Measurements from ENCODE around the gene ANXA8.

ANXA8 gene

DNA sequence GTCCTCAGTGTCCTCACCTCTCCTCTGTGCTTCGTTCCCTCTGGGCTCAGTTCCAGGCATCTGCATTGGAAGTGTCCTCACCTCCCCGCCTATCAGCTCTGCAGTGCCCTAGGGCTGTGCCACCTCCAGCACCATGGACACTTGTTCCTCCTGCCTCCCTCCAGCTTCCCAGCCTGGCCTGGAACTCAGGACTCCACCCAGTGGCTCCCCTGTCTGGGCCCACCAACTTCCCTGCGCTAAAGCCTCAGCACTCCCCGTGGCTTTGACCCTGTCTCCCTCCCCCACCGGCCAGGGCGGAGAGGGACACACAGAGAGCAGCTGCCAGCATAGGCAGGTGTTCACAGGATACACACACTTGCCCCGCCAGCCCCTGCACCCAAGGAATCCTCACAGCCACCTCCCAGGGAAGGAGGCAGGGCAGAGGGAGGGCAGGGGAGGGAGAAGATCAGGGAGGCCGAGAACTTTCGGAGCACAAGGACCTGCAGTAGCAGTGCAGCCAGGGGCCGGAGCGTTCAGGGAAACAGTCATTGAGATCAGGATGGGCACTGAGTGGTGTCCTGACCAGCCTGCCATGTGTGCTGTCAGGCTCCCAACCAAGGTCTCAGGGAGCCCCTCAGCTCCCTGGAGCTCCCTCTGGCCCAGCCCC lies 31.3 kb downstream of the ANXA8 start:
- H3K4me2 ChIP-seq (ENCODE audit: low read length): no peak overlapping the region
- H3K27me3 ChIP-seq (ENCODE audit: control insufficient read depth, insufficient read depth, low read length): peaks cover 51% of the 10 kb centered on the region
- no peaks in the 10 kb centered on the region for H3K36me3 ChIP-seq (ENCODE audit: insufficient read depth, low read length)
- H3K4me1 ChIP-seq (ENCODE audit: control insufficient read depth, insufficient read depth, low read length): no peaks in the 10 kb centered on the region
- no peak overlapping the region for H3K9ac ChIP-seq (ENCODE audit: low read depth, low read length)
- H3K4me3 ChIP-seq (ENCODE audit: low read length): no peak overlapping the region
- no peaks in the 10 kb centered on the region for H3K9me3 ChIP-seq (replicated peaks; ENCODE audit: low read length)

GRCh38 chr10:47451998-47452494 lies 31.9 kb downstream of the ANXA8 start:
- no peaks in the 10 kb centered on the region for H3K36me3 ChIP-seq (ENCODE audit: insufficient read depth, low read length)
- H3K4me3 ChIP-seq (ENCODE audit: low read length): no peak overlapping the region
- H3K4me1 ChIP-seq (ENCODE audit: control insufficient read depth, insufficient read depth, low read length): no peaks in the 10 kb centered on the region
- H3K4me2 ChIP-seq (ENCODE audit: low read length): no peak overlapping the region
- H3K27me3 ChIP-seq (ENCODE audit: control insufficient read depth, insufficient read depth, low read length): peaks cover 51% of the 10 kb centered on the region
- no peak overlapping the region for H3K9ac ChIP-seq (ENCODE audit: low read depth, low read length)
- H3K9me3 ChIP-seq (replicated peaks; ENCODE audit: low read length): no peaks in the 10 kb centered on the region

- Histone ChIP-seq H3K9me3 (replicated peaks; ENCODE audit: low read length) (no peaks in the 10 kb centered on the region), H3K4me3 (ENCODE audit: low read length) (no peak overlapping the region), H3K9ac (ENCODE audit: low read depth, low read length) (no peak overlapping the region), H3K36me3 (ENCODE audit: insufficient read depth, low read length) (no peaks in the 10 kb centered on the region), H3K4me1 (ENCODE audit: control insufficient read depth, insufficient read depth, low read length) (no peaks in the 10 kb centered on the region), H3K4me2 (ENCODE audit: low read length) (no peak overlapping the region), H3K27me3 (ENCODE audit: control insufficient read depth, insufficient read depth, low read length) (peaks cover 51% of the 10 kb centered on the region)
Measured at GRCh38 chr10:47451273-47451997, 32.5 kb downstream of the ANXA8 start.

GRCh38 chr10:47450442-47450841 lies 33.5 kb downstream of the ANXA8 start:
- peaks cover 46% of the 10 kb centered on the region for H3K27me3 ChIP-seq (ENCODE audit: control insufficient read depth, insufficient read depth, low read length)
- no peaks in the 10 kb centered on the region for H3K9me3 ChIP-seq (replicated peaks; ENCODE audit: low read length)
- H3K9ac ChIP-seq (ENCODE audit: low read depth, low read length): no peak overlapping the region
- no peaks in the 10 kb centered on the region for H3K36me3 ChIP-seq (ENCODE audit: insufficient read depth, low read length)
- H3K4me3 ChIP-seq (ENCODE audit: low read length): no peak overlapping the region
- no peaks in the 10 kb centered on the region for H3K4me1 ChIP-seq (ENCODE audit: control insufficient read depth, insufficient read depth, low read length)
- H3K4me2 ChIP-seq (ENCODE audit: low read length): no peak overlapping the region

GRCh38 chr10:47449979-47450378 lies 33.9 kb downstream of the ANXA8 start:
- H3K4me2 ChIP-seq (ENCODE audit: low read length): no peak overlapping the region
- no peaks in the 10 kb centered on the region for H3K36me3 ChIP-seq (ENCODE audit: insufficient read depth, low read length)
- H3K4me1 ChIP-seq (ENCODE audit: control insufficient read depth, insufficient read depth, low read length): no peaks in the 10 kb centered on the region
- H3K9me3 ChIP-seq (replicated peaks; ENCODE audit: low read length): no peaks in the 10 kb centered on the region
- peaks cover 42% of the 10 kb centered on the region for H3K27me3 ChIP-seq (ENCODE audit: control insufficient read depth, insufficient read depth, low read length)
- no peak overlapping the region for H3K9ac ChIP-seq (ENCODE audit: low read depth, low read length)
- H3K4me3 ChIP-seq (ENCODE audit: low read length): no peak overlapping the region

- Histone ChIP-seq H3K27me3 (ENCODE audit: control insufficient read depth, insufficient read depth, low read length) (peaks cover 39% of the 10 kb centered on the region), H3K36me3 (ENCODE audit: insufficient read depth, low read length) (no peaks in the 10 kb centered on the region), H3K4me2 (ENCODE audit: low read length) (no peak overlapping the region), H3K9me3 (replicated peaks; ENCODE audit: low read length) (no peaks in the 10 kb centered on the region), H3K4me1 (ENCODE audit: control insufficient read depth, insufficient read depth, low read length) (no peaks in the 10 kb centered on the region), H3K9ac (ENCODE audit: low read depth, low read length) (no peak overlapping the region), H3K4me3 (ENCODE audit: low read length) (no peak overlapping the region)
Measured at GRCh38 chr10:47449102-47449978, 34.6 kb downstream of the ANXA8 start.

GRCh38 chr10:47447705-47448104 lies 36.2 kb downstream of the ANXA8 start:
- H3K9ac ChIP-seq (ENCODE audit: low read depth, low read length): no peak overlapping the region
- peaks cover 27% of the 10 kb centered on the region for H3K27me3 ChIP-seq (ENCODE audit: control insufficient read depth, insufficient read depth, low read length)
- H3K36me3 ChIP-seq (ENCODE audit: insufficient read depth, low read length): no peaks in the 10 kb centered on the region
- H3K4me1 ChIP-seq (ENCODE audit: control insufficient read depth, insufficient read depth, low read length): no peaks in the 10 kb centered on the region
- no peak overlapping the region for H3K4me3 ChIP-seq (ENCODE audit: low read length)
- H3K9me3 ChIP-seq (replicated peaks; ENCODE audit: low read length): no peaks in the 10 kb centered on the region
- no peak overlapping the region for H3K4me2 ChIP-seq (ENCODE audit: low read length)

DNA sequence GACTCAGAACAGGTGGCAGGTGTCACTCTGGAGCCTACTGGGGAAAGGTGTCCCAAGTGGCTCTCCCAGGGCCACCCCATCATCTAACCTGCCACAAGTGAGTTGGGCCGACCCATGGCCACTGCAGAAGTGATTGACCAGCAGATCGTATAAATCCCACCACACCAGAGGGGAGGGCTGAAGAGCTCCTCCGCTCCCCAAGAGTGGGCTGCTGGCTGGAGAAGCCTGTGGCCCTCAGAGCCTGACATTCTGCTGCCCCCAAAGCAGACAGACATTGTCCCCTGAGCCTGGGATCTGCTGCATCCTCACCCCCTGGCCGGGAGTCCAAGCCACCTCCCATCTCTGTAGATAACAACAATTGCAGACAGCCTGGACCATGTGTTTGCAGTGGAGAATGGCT lies 36.7 kb downstream of the ANXA8 start:
- H3K4me3 ChIP-seq (ENCODE audit: low read length): no peak overlapping the region
- H3K9ac ChIP-seq (ENCODE audit: low read depth, low read length): no peak overlapping the region
- H3K9me3 ChIP-seq (replicated peaks; ENCODE audit: low read length): no peaks in the 10 kb centered on the region
- H3K4me1 ChIP-seq (ENCODE audit: control insufficient read depth, insufficient read depth, low read length): no peaks in the 10 kb centered on the region
- H3K36me3 ChIP-seq (ENCODE audit: insufficient read depth, low read length): no peaks in the 10 kb centered on the region
- H3K4me2 ChIP-seq (ENCODE audit: low read length): no peak overlapping the region
- H3K27me3 ChIP-seq (ENCODE audit: control insufficient read depth, insufficient read depth, low read length): peaks cover 23% of the 10 kb centered on the region

- Histone ChIP-seq H3K4me2 (ENCODE audit: low read length) (no peak overlapping the region), H3K9me3 (replicated peaks; ENCODE audit: low read length) (no peaks in the 10 kb centered on the region), H3K9ac (ENCODE audit: low read depth, low read length) (no peak overlapping the region), H3K4me3 (ENCODE audit: low read length) (no peak overlapping the region), H3K36me3 (ENCODE audit: insufficient read depth, low read length) (no peaks in the 10 kb centered on the region), H3K27me3 (ENCODE audit: control insufficient read depth, insufficient read depth, low read length) (peaks cover 32% of the 10 kb centered on the region), H3K4me1 (ENCODE audit: control insufficient read depth, insufficient read depth, low read length) (no peaks in the 10 kb centered on the region)
Measured at GRCh38 chr10:47445720-47446119, 38.2 kb downstream of the ANXA8 start.

- Histone ChIP-seq H3K36me3 (ENCODE audit: insufficient read depth, low read length) (no peaks in the 10 kb centered on the region), H3K9ac (ENCODE audit: low read depth, low read length) (no peak overlapping the region), H3K9me3 (replicated peaks; ENCODE audit: low read length) (no peaks in the 10 kb centered on the region), H3K4me2 (ENCODE audit: low read length) (no peak overlapping the region), H3K4me3 (ENCODE audit: low read length) (no peak overlapping the region), H3K27me3 (ENCODE audit: control insufficient read depth, insufficient read depth, low read length) (peaks cover 30% of the 10 kb centered on the region), H3K4me1 (ENCODE audit: control insufficient read depth, insufficient read depth, low read length) (no peaks in the 10 kb centered on the region)
Measured at GRCh38 chr10:47444047-47444446, 39.9 kb downstream of the ANXA8 start.

DNA sequence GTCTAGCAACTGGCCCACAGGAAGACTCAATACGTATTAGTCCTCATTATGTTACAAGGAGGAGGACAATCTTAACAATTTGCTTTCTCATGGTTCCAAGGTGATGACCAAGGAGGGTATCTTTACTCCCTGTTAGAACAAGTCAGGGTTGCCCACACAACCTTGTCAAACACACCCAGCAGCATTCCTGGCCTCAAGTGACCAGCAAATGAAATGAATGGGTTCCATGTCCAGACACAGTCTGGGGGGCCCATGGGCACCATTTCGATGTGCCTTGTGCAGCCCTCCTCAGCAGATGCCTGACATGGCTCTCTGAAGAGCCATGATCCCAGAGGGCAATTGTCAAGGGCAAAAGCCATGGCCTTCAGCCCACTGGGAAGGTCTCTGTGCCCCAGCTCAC lies 40.8 kb downstream of the ANXA8 start:
- Histone ChIP-seq H3K4me3 (ENCODE audit: low read length) (no peak overlapping the region), H3K9me3 (replicated peaks; ENCODE audit: low read length) (no peaks in the 10 kb centered on the region), H3K4me2 (ENCODE audit: low read length) (no peak overlapping the region), H3K27me3 (ENCODE audit: control insufficient read depth, insufficient read depth, low read length) (peaks cover 32% of the 10 kb centered on the region), H3K4me1 (ENCODE audit: control insufficient read depth, insufficient read depth, low read length) (no peaks in the 10 kb centered on the region), H3K36me3 (ENCODE audit: insufficient read depth, low read length) (no peaks in the 10 kb centered on the region), H3K9ac (ENCODE audit: low read depth, low read length) (no peak overlapping the region)
